IMR-90 (cell line): ENCODE data around the gene TGFBR2.

ENCODE experiments used
- CEBPB ChIP-seq: IDR thresholded peaks from 2 replicates; pipeline ENCODE4 v1.6.1; 2012; ENCODE audit warnings: low read depth, low read length, improper control_type of control experiment
- CTCF ChIP-seq: conservative IDR thresholded peaks from 2 replicates; pipeline ENCODE4 v1.5.1; 2012; ENCODE audit warnings: mild to moderate bottlenecking, low read depth, low read length, improper control_type of control experiment
- FOS ChIP-seq: fragments of 150-350 bp; IDR thresholded peaks from 2 replicates; pipeline ENCODE4 v1.6.1; 2016; ENCODE audit warnings: low read depth, low read length
- MAZ ChIP-seq: IDR thresholded peaks from 2 replicates; pipeline ENCODE4 v1.6.1; 2012; ENCODE audit warnings: low read depth, mild to moderate bottlenecking, low read length, improper control_type of control experiment, moderate library complexity, borderline replicate concordance
- POLR2A ChIP-seq: IDR thresholded peaks from 2 replicates; pipeline ENCODE4 v1.6.1; 2012; ENCODE audit warnings: mild to moderate bottlenecking, low read depth, low read length
- RAD21 ChIP-seq: IDR thresholded peaks from 2 replicates; pipeline ENCODE4 v1.6.1; 2012; ENCODE audit warnings: low read length, improper control_type of control experiment
- RCOR1 ChIP-seq: IDR thresholded peaks from 2 replicates; pipeline ENCODE4 v1.6.1; 2012; ENCODE audit warnings: mild to moderate bottlenecking, low read length, improper control_type of control experiment; ENCODE audit not compliant: insufficient replicate concordance
- RFX5 ChIP-seq: IDR thresholded peaks from 2 replicates; pipeline ENCODE4 v1.8.0; 2012; ENCODE audit warnings: low read depth, mild to moderate bottlenecking, low read length, moderate library complexity

GRCh38 chr3:30670292-30670691 lies 63.9 kb downstream of the TGFBR2 start:
- TF ChIP-seq CTCF (no peak), POLR2A (no peak), MAZ (no peak), FOS (no peak), RAD21 (no peak), RFX5 (no peak), RCOR1 (no peak), CEBPB (no peak)
